Endodermal cell (in vitro differentiated cells): Measurements from ENCODE around the gene TLE3. TPM values are rescaled to one million over a fixed set of nuclear protein-coding genes. Genes with fewer than 3 reads are reported as not detected.

ENCODE experiments used
- DNase-seq: peaks from one replicate; pipeline ENCODE4 v3.0.0-alpha.2; 2017
- H3K27ac ChIP-seq: 2 replicates; pipeline ENCODE4 v1.5.1; 2013; ENCODE audit warnings: mild to moderate bottlenecking, low read depth, low read length, moderate library complexity
- H3K27me3 ChIP-seq: 2 replicates; pipeline ENCODE4 v1.6.1; 2013; ENCODE audit warnings: mild to moderate bottlenecking, low read length, moderate library complexity; ENCODE audit not compliant: insufficient read depth, control insufficient read depth, poor library complexity, severe bottlenecking
- H3K36me3 ChIP-seq: 2 replicates; pipeline ENCODE4 v1.7.0; 2013; ENCODE audit warnings: mild to moderate bottlenecking, low read length, moderate library complexity; ENCODE audit not compliant: control insufficient read depth, insufficient read depth
- H3K4me1 ChIP-seq: one replicate; pipeline ENCODE4 v1.7.0; 2013; ENCODE audit warnings: low read length; ENCODE audit not compliant: control insufficient read depth, insufficient read depth
- H3K4me3 ChIP-seq: 2 replicates; pipeline ENCODE4 v1.5.1; 2013; ENCODE audit warnings: mild to moderate bottlenecking, low read length, moderate library complexity
- H3K9ac ChIP-seq: 2 replicates; pipeline ENCODE4 v1.6.1; 2013; ENCODE audit warnings: mild to moderate bottlenecking, low read length, moderate library complexity; ENCODE audit not compliant: poor library complexity, severe bottlenecking; ENCODE audit errors: extremely low read depth
- H3K9me3 ChIP-seq: 2 replicates; pipeline ENCODE4 v1.6.1; 2013; ENCODE audit warnings: mild to moderate bottlenecking, low read length, moderate library complexity; ENCODE audit not compliant: control insufficient read depth
- H3K27ac Mint-ChIP-seq: 2 replicates; pipeline ENCODE4 v1.8.0; 2020; ENCODE audit warnings: mixed read lengths
- H3K27me3 Mint-ChIP-seq: 2 replicates; pipeline ENCODE4 v1.8.0; 2021; ENCODE audit warnings: mild to moderate bottlenecking, mixed read lengths; ENCODE audit not compliant: insufficient read depth
- H3K36me3 Mint-ChIP-seq: 2 replicates; pipeline ENCODE4 v1.8.0; 2020; ENCODE audit warnings: low read depth, mixed read lengths
- H3K4me1 Mint-ChIP-seq: 2 replicates; pipeline ENCODE4 v1.8.0; 2020; ENCODE audit warnings: mixed read lengths
- H3K4me3 Mint-ChIP-seq: 2 replicates; pipeline ENCODE4 v1.8.0; 2020; ENCODE audit warnings: mild to moderate bottlenecking, moderate library complexity, mixed read lengths
- H3K9me3 Mint-ChIP-seq: 2 replicates; pipeline ENCODE4 v1.8.0; 2020; ENCODE audit warnings: mild to moderate bottlenecking, mixed read lengths
- WGBS, 2 experiments: methylation state at CpG; one replicate each; pipeline versions ENCODE4 v1.1.5 to v1.1.7; 2013; ENCODE audit warnings: missing lambda C conversion rate in 2 of 2, mixed read lengths in 1 of 2; ENCODE audit not compliant: insufficient coverage in 1 of 2, insufficient read length in 1 of 2; 5-methylcytosine and 5-hydroxymethylcytosine counted together
- total RNA-seq, 2 donors: library from RNA; stranded (reverse); fragmentation: NEBNext Ultra II Directional in 1 of 2; extraction: Animal tissue kit (Norgen Biotek cat#: 25700) in 1 of 2; gene quantifications; 2 replicates in 1 of 2; 3 replicates in 1 of 2; pipeline ENCODE4 v1.2.1, GENCODE V29; 2021
- TF ChIP-seq, protein P1 (sequence below): fragments of 200-600 bp; sonication (generic); conservative IDR thresholded peaks from 2 replicates; pipeline ENCODE4 v1.5.0; 2021; ENCODE audit warnings: antibody characterized with exemption, mild to moderate bottlenecking

The TLE3 gene
- total RNA-seq, 2 donors from 2014 or later: 66.5 to 81.1 TPM

- H3K36me3 Mint-ChIP-seq: no peaks in the 10 kb centered on the region
- Histone ChIP-seq H3K4me3 (no peak overlapping the region), H3K9me3 (peaks cover 1% of the 10 kb centered on the region), H3K27ac (no peak overlapping the region), H3K9ac (no peak overlapping the region), H3K27me3 (no peaks in the 10 kb centered on the region), H3K36me3 (no peaks in the 10 kb centered on the region), H3K4me1 (no peaks in the 10 kb centered on the region)
- peaks cover 12% of the 10 kb centered on the region for H3K4me1 Mint-ChIP-seq
- H3K4me3 Mint-ChIP-seq: no peak overlapping the region
- peaks cover 7% of the 10 kb centered on the region for H3K9me3 Mint-ChIP-seq
- peaks cover 13% of the 10 kb centered on the region for H3K27me3 Mint-ChIP-seq
- TF ChIP-seq, protein P1, sequence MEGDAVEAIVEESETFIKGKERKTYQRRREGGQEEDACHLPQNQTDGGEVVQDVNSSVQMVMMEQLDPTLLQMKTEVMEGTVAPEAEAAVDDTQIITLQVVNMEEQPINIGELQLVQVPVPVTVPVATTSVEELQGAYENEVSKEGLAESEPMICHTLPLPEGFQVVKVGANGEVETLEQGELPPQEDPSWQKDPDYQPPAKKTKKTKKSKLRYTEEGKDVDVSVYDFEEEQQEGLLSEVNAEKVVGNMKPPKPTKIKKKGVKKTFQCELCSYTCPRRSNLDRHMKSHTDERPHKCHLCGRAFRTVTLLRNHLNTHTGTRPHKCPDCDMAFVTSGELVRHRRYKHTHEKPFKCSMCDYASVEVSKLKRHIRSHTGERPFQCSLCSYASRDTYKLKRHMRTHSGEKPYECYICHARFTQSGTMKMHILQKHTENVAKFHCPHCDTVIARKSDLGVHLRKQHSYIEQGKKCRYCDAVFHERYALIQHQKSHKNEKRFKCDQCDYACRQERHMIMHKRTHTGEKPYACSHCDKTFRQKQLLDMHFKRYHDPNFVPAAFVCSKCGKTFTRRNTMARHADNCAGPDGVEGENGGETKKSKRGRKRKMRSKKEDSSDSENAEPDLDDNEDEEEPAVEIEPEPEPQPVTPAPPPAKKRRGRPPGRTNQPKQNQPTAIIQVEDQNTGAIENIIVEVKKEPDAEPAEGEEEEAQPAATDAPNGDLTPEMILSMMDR: no peak
- H3K27ac Mint-ChIP-seq: no peak overlapping the region
- DNase-seq: no peak
- 92 to 93% methylated on average over 2 to 4 of the region's 4 CpGs for WGBS, 2 experiments
Measured at GRCh38 chr15:70017025-70017424, 80.7 kb downstream of the TLE3 start.

DNA sequence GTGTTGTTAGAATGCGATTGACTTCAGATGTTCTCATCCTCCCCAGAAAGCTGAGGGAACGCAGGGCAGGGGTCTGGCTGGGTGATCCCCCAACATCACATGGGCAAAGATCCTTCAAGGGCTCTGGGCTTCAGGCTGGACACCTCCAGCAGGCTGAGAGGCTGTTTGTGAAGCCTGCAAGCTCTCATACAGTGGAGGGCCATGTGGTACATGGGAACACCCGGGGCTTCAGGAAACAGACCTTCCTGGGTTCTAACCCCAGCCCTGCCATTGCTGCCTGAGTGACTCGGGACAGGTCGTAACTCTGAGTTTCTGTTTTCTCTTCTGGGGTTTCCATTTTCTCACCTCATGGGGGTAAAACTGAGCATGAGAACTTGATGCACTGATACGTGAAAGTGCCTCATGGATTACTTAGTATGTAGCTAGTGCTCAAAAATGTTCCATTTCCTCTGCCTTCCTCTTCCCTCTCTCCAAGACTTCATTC lies 81.2 kb downstream of the TLE3 start:
- 92 to 100% methylated on average over 4 to 6 of the region's 6 CpGs for WGBS, 2 experiments
- H3K4me3 ChIP-seq: no peak overlapping the region
- no peaks in the 10 kb centered on the region for H3K4me1 ChIP-seq
- no peak overlapping the region for H3K27ac ChIP-seq
- H3K27me3 ChIP-seq: no peaks in the 10 kb centered on the region
- no peak overlapping the region for H3K9ac ChIP-seq
- Mint-ChIP-seq H3K4me1 (peaks cover 12% of the 10 kb centered on the region), H3K27me3 (peaks cover 13% of the 10 kb centered on the region), H3K9me3 (peaks cover 5% of the 10 kb centered on the region), H3K27ac (no peak overlapping the region), H3K36me3 (no peaks in the 10 kb centered on the region), H3K4me3 (no peak overlapping the region)
- no peaks in the 10 kb centered on the region for H3K36me3 ChIP-seq
- H3K9me3 ChIP-seq: no peaks in the 10 kb centered on the region
- TF ChIP-seq, protein P1: no peak
- no peak for DNase-seq

DNA sequence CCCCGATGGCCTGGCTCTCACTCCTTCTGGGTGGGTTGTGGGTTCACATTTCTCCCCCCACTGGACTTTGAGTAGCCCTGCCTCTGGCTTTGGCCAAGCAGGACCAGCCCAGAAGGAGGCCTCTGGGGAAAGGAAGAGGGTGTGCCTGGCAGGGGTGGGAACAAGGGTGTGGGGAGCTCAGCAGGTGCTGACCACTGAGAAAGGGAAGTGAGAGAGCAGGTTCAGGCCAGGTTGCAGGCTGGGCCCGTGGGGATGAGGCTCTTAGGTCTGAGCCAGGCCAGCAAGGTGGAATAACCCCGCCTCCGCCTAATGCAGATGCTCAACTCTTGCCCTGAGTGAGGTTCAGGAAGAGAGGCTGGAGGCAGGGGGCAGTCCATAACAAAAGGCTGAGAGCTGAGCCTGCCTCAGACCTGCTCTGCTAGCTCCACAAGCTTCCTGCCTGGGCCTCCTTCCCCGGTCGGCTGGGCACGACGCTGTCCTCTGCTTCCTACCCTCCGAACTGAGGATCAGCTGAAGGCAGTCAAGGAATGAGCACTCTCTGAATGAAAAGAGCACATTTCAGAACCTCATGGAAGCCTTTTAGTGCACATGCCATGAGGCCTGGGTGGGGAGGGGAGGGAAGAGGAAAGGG lies 82.7 kb downstream of the TLE3 start:
- peak; percentile 91 for DNase-seq
- no peaks in the 10 kb centered on the region for H3K36me3 ChIP-seq
- TF ChIP-seq, protein P1: peak; percentile 32
- Mint-ChIP-seq H3K9me3 (no peaks in the 10 kb centered on the region), H3K4me3 (no peak overlapping the region), H3K36me3 (no peaks in the 10 kb centered on the region), H3K27me3 (peaks cover 13% of the 10 kb centered on the region), H3K27ac (no peak overlapping the region), H3K4me1 (peaks cover 12% of the 10 kb centered on the region)
- H3K9me3 ChIP-seq: no peaks in the 10 kb centered on the region
- WGBS, 2 experiments: 26 to 34% methylated on average over 6 to 9 of the region's 9 CpGs
- no peak overlapping the region for H3K4me3 ChIP-seq
- H3K27me3 ChIP-seq: no peaks in the 10 kb centered on the region
- peak overlapping the region; percentile 36 for H3K27ac ChIP-seq
- no peaks in the 10 kb centered on the region for H3K4me1 ChIP-seq
- H3K9ac ChIP-seq: no peak overlapping the region
